MM.1S (cell line): ENCODE measurements around the gene GFPT2.

Experiments
- EZH2 ChIP-seq: fragments of 300-600 bp; sonication (generic); optimal IDR thresholded peaks from 2 replicates; pipeline ENCODE3; 2017; ENCODE audit warnings: low read depth, mild to moderate bottlenecking, antibody characterized with exemption, low read length, mixed read lengths
- EZH2phosphoT487 ChIP-seq: fragments of 300-600 bp; sonication (generic); IDR thresholded peaks from 2 replicates; pipeline ENCODE4 v1.6.1; 2018; ENCODE audit warnings: antibody characterized with exemption, low read length
- TF ChIP-seq, protein P1 (sequence below): fragments of 300-600 bp; sonication (generic); IDR thresholded peaks from 2 replicates; pipeline ENCODE4 v1.5.1; 2016; ENCODE audit warnings: antibody characterized with exemption, low read length, mixed read lengths

DNA sequence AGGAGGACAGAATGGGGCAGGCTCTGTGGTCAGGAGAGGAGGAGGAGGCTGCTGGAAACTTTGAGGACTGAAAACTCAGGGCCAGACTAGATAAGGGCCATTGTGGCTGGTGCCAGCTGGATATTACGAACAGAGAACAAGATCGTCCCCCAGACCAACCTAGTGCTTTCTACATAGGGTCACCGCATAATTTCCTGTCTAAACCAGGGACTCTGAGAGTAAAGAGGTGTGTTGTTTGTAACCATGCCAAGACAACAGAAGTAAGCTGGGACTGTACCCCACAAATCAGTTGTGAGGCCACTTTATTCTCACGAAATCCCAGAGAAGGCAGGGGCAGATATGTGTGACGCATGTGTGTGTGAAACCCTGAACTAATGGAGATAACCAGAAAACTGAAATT, 20.3 kb upstream of the GFPT2 start:
- TF ChIP-seq, protein P1, sequence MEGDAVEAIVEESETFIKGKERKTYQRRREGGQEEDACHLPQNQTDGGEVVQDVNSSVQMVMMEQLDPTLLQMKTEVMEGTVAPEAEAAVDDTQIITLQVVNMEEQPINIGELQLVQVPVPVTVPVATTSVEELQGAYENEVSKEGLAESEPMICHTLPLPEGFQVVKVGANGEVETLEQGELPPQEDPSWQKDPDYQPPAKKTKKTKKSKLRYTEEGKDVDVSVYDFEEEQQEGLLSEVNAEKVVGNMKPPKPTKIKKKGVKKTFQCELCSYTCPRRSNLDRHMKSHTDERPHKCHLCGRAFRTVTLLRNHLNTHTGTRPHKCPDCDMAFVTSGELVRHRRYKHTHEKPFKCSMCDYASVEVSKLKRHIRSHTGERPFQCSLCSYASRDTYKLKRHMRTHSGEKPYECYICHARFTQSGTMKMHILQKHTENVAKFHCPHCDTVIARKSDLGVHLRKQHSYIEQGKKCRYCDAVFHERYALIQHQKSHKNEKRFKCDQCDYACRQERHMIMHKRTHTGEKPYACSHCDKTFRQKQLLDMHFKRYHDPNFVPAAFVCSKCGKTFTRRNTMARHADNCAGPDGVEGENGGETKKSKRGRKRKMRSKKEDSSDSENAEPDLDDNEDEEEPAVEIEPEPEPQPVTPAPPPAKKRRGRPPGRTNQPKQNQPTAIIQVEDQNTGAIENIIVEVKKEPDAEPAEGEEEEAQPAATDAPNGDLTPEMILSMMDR: no peak
- TF ChIP-seq EZH2phosphoT487 (no peak), EZH2 (no peak)
